HUES48 (cell line): ENCODE data around the gene SERPINB13.

Source experiments
- H3K27ac ChIP-seq: one replicate; pipeline ENCODE4 v1.7.0; 2013; ENCODE audit warnings: low read depth, low read length, inconsistent platforms
- H3K27me3 ChIP-seq: 2 replicates; pipeline ENCODE4 v1.6.1; 2013; ENCODE audit warnings: mild to moderate bottlenecking, low read length; ENCODE audit not compliant: control insufficient read depth, insufficient read depth
- H3K36me3 ChIP-seq: 2 replicates; pipeline ENCODE4 v1.6.1; 2013; ENCODE audit warnings: low read length; ENCODE audit not compliant: control insufficient read depth, insufficient read depth
- H3K4me1 ChIP-seq: 2 replicates; pipeline ENCODE4 v1.6.1; 2013; ENCODE audit warnings: mild to moderate bottlenecking, low read length; ENCODE audit not compliant: control insufficient read depth, insufficient read depth
- H3K4me3 ChIP-seq: 2 replicates; pipeline ENCODE4 v1.5.1; 2013; ENCODE audit warnings: mild to moderate bottlenecking, low read depth, low read length
- H3K9ac ChIP-seq: 2 replicates; pipeline ENCODE4 v1.6.1; 2013; ENCODE audit warnings: mild to moderate bottlenecking, low read depth, low read length, moderate library complexity
- H3K9me3 ChIP-seq: 2 replicates; pipeline ENCODE4 v1.6.1; 2013; ENCODE audit warnings: low read length; ENCODE audit not compliant: control insufficient read depth, insufficient read depth

SERPINB13 gene

GRCh38 chr18:63648241-63648640 is 61.1 kb downstream of the SERPINB13 start:
- H3K36me3 ChIP-seq, result no peaks in the 10 kb centered on the region
- H3K27ac ChIP-seq, result no peak overlapping the region
- H3K4me1 ChIP-seq, result peaks cover 10% of the 10 kb centered on the region; the same call in 1 of the 2 replicates
- no peak overlapping the region for H3K4me3 ChIP-seq
- H3K27me3 ChIP-seq, result no peaks in the 10 kb centered on the region
- no peaks in the 10 kb centered on the region for H3K9me3 ChIP-seq
- no peak overlapping the region for H3K9ac ChIP-seq
